IMR-90 (cell line): ENCODE measurements around the gene WDFY2. TPM values are rescaled to one million over a fixed set of nuclear protein-coding genes. Genes with fewer than 3 reads are reported as not detected.

Experiments used
- ATAC-seq: fragments of 200-7000 bp; cut with Tn5 transposase; 2 replicates; pipeline ENCODE4 v1.9.1; 2020; ENCODE audit warnings: low read depth, mild to moderate bottlenecking, moderate library complexity
- BruUV-seq: library from RNA; stranded (reverse); fragments of 400-500 nt; replicated peaks from 2 replicates; lab custom pipeline; 2021; lab: Mats Ljungman, UMichigan
- CTCF ChIA-PET: fragments of 300-600 bp; formaldehyde crosslinking; extraction: SDS; loops from one replicate; lab custom pipeline; 2021; ENCODE audit warnings: antibody characterized with exemption; lab: Yijun Ruan, JAX
- POLR2A ChIA-PET: fragments of 300-600 bp; sonication (Branson Sonifier 250); formaldehyde crosslinking; loops from one replicate; lab custom pipeline; 2022; ENCODE audit warnings: antibody characterized with exemption; ENCODE audit not compliant: unreplicated experiment; lab: Charles Lee
- DNase-seq: peaks from one replicate; pipeline ENCODE4 v3.0.0; 2013
- H2AFZ ChIP-seq: replicated peaks from 2 replicates; pipeline ENCODE3; 2013; ENCODE audit warnings: low read length, mild to moderate bottlenecking; ENCODE audit not compliant: poor library complexity
- H2AK5ac ChIP-seq: 2 replicates; pipeline ENCODE4 v1.6.1; 2013; ENCODE audit warnings: low read depth, low read length, inconsistent platforms
- H2AK9ac ChIP-seq: replicated peaks from 2 replicates; pipeline ENCODE3; 2013; ENCODE audit warnings: mild to moderate bottlenecking, low read depth, low read length, moderate library complexity; ENCODE audit not compliant: poor library complexity
- H2BK120ac ChIP-seq: 2 replicates; pipeline ENCODE4 v1.6.1; 2013; ENCODE audit warnings: low read depth, low read length, inconsistent platforms
- H2BK15ac ChIP-seq: 3 replicates; pipeline ENCODE4 v1.6.1; 2013; ENCODE audit warnings: low read depth, low read length, inconsistent platforms
- H2BK20ac ChIP-seq: 2 replicates; pipeline ENCODE4 v1.6.1; 2013; ENCODE audit warnings: low read depth, mild to moderate bottlenecking, inconsistent platforms, low read length, moderate library complexity
- H2BK5ac ChIP-seq: 2 replicates; pipeline ENCODE4 v1.6.1; 2013; ENCODE audit warnings: mild to moderate bottlenecking, low read depth, low read length, inconsistent platforms; ENCODE audit not compliant: poor library complexity, severe bottlenecking
- H3K14ac ChIP-seq: replicated peaks from 2 replicates; pipeline ENCODE4 v1.6.1; 2013; ENCODE audit warnings: low read depth, low read length, inconsistent platforms
- H3K18ac ChIP-seq: 2 replicates; pipeline ENCODE4 v1.6.1; 2013; ENCODE audit warnings: low read depth, low read length, control low read depth
- H3K23ac ChIP-seq: 2 replicates; pipeline ENCODE4 v1.6.1; 2013; ENCODE audit warnings: low read depth, low read length, inconsistent platforms
- H3K27ac ChIP-seq: 2 replicates; pipeline ENCODE4 v1.5.1; 2013; ENCODE audit warnings: mild to moderate bottlenecking, control low read depth, low read length; ENCODE audit not compliant: insufficient read depth
- H3K27me3 ChIP-seq: 2 replicates; pipeline ENCODE4 v1.6.1; 2013; ENCODE audit warnings: low read length; ENCODE audit not compliant: control insufficient read depth, insufficient read depth
- H3K36me3 ChIP-seq: 2 replicates; pipeline ENCODE4 v1.6.1; 2013; ENCODE audit warnings: low read length, mixed read lengths; ENCODE audit not compliant: control insufficient read depth, insufficient read depth
- H3K4ac ChIP-seq: 2 replicates; pipeline ENCODE4 v1.6.1; 2013; ENCODE audit warnings: low read depth, low read length, inconsistent platforms
- H3K4me1 ChIP-seq: 2 replicates; pipeline ENCODE4 v1.6.1; 2013; ENCODE audit warnings: low read length, mixed read lengths; ENCODE audit not compliant: control insufficient read depth, insufficient read depth
- H3K4me2 ChIP-seq: 2 replicates; pipeline ENCODE4 v1.6.1; 2013; ENCODE audit warnings: low read depth, mild to moderate bottlenecking, control low read depth, low read length, moderate library complexity
- H3K4me3 ChIP-seq: 2 replicates; pipeline ENCODE4 v1.5.1; 2013; ENCODE audit warnings: low read depth, mild to moderate bottlenecking, control low read depth, low read length, moderate library complexity; ENCODE audit not compliant: insufficient read depth
- H3K56ac ChIP-seq: 2 replicates; pipeline ENCODE4 v1.6.1; 2013; ENCODE audit warnings: low read length, inconsistent platforms; ENCODE audit not compliant: insufficient read depth; ENCODE audit errors: extremely low read depth
- H3K79me1 ChIP-seq, 2 experiments: 2 replicates each; pipeline ENCODE4 v1.6.1; 2013; ENCODE audit warnings: low read length in 2 of 2, inconsistent platforms in 1 of 2, low read depth in 1 of 2
- H3K9ac ChIP-seq: 2 replicates; pipeline ENCODE4 v1.6.1; 2013; ENCODE audit warnings: low read depth, low read length, control low read depth
- H3K9me1 ChIP-seq: 2 replicates; pipeline ENCODE4 v1.6.1; 2013; ENCODE audit warnings: low read length, inconsistent platforms; ENCODE audit not compliant: insufficient read depth
- H3K9me3 ChIP-seq: 2 replicates; pipeline ENCODE4 v1.6.1; 2013; ENCODE audit warnings: low read length; ENCODE audit not compliant: control insufficient read depth, insufficient read depth
- H4K20me1 ChIP-seq: 2 replicates; pipeline ENCODE4 v1.6.1; 2013; ENCODE audit warnings: low read length, inconsistent platforms; ENCODE audit not compliant: insufficient read depth
- H4K5ac ChIP-seq: 2 replicates; pipeline ENCODE4 v1.6.1; 2013; ENCODE audit warnings: mild to moderate bottlenecking, low read depth, low read length, control low read depth
- H4K8ac ChIP-seq, 2 experiments: 2 replicates each; pipeline ENCODE4 v1.6.1; 2013; ENCODE audit warnings: low read depth in 2 of 2, low read length in 2 of 2, control low read depth in 1 of 2, inconsistent platforms in 1 of 2
- H4K91ac ChIP-seq: 2 replicates; pipeline ENCODE4 v1.6.1; 2013; ENCODE audit warnings: low read depth, low read length, inconsistent platforms; ENCODE audit not compliant: insufficient read depth
- RAD21 ChIP-seq: IDR thresholded peaks from 2 replicates; pipeline ENCODE4 v1.6.1; 2012; ENCODE audit warnings: low read length, improper control_type of control experiment
- WGBS, 2 experiments: methylation state at CpG; one replicate each; pipeline versions ENCODE4 v1.1.5 to v1.1.7; 2013; ENCODE audit warnings: missing lambda C conversion rate in 2 of 2; ENCODE audit not compliant: insufficient read length in 1 of 2; ENCODE audit errors: extremely low coverage in 2 of 2; 5-methylcytosine and 5-hydroxymethylcytosine counted together
- dilution Hi-C: fragments of 300-500 bp; cut with HindIII; formaldehyde crosslinking; loops from one replicate; pipeline ENCODE4 v1.14.3; 2018; ENCODE audit warnings: low sequenced_read_pairs; ENCODE audit not compliant: unreplicated experiment
- in situ Hi-C: fragments of 300-500 bp; cut with MboI; formaldehyde crosslinking; loops from 3 replicates; pipeline ENCODE4 v1.14.3; 2019; ENCODE audit warnings: low sequenced_read_pairs, inconsistent platforms, mixed read lengths
- intact Hi-C: fragments of 100-400 bp; cut with micrococcal nuclease; formaldehyde crosslinking; loops from 2 replicates; pipeline ENCODE4 v1.10.0; 2022
- polyA plus RNA-seq, 3 experiments: library from polyadenylated mRNA; depleted of rRNA; stranded (reverse); fragments of >200 nt; gene quantifications; 2 replicates each; pipeline ENCODE4 v1.2.3, GENCODE V29; 2012; ENCODE audit warnings: low replicate concordance in 1 of 3
- total RNA-seq: library from RNA; depleted of rRNA; stranded (reverse); fragments of >200 nt; gene quantifications from 2 replicates; pipeline ENCODE4 v1.2.3, GENCODE V29; 2012

WDFY2 gene
- total and polyA plus RNA-seq, 2 of the 4 experiments (the other 2 are of a cell fraction): 4.3 to 5.4 TPM

DNA sequence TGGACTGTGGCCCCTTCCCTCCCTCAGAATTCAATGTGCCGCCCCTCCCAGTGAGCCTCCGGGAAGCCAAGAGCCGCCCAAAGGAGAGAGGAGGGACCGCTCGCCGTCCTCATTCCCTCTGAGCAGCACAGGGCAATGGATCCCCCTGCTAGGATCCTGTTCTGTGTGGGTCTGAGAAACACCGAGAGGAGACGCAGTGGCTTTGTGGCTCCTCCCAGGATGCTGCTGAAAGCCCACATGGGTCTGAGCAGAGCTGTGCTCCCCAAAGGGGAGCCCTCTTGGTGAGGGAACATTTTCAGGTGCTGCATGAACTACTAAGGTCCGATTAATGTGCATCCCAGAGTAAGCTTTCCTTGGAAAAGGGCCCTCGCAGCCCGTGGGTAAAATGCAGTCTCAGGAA lies 189.3 kb downstream of the WDFY2 start:
- Histone ChIP-seq H2AK5ac (no peak overlapping the region), H4K20me1 (no peaks in the 10 kb centered on the region), H3K27me3 (peaks cover 10% of the 10 kb centered on the region), H3K18ac (no peak overlapping the region), H3K14ac (no peak overlapping the region), H4K91ac (no peak overlapping the region), H3K36me3 (no peaks in the 10 kb centered on the region), H4K5ac (no peak overlapping the region), H2BK120ac (no peak overlapping the region), H3K27ac (no peak overlapping the region), H3K9me1 (no peaks in the 10 kb centered on the region; the same call in 1 of the 2 replicates), H2BK5ac (no peak overlapping the region), H2BK20ac (no peak overlapping the region), H3K4me1 (no peaks in the 10 kb centered on the region), H3K79me1 (no peaks in the 10 kb centered on the region), H4K8ac (no peak overlapping the region), H3K9ac (no peak overlapping the region), H3K4me2 (no peak overlapping the region), H2AFZ (no peak overlapping the region), H3K4me3 (no peak overlapping the region), H2BK15ac (no peak overlapping the region), H3K56ac (no peak overlapping the region), H3K9me3 (no peaks in the 10 kb centered on the region), H3K23ac (no peak overlapping the region), H2AK9ac (no peak overlapping the region), H3K4ac (no peak overlapping the region)
- in situ Hi-C loops: no loop called here
- BruUV-seq: no TSS peak
- POLR2A ChIA-PET: no interaction called here
- ATAC-seq (no peak), DNase-seq (no peak)
- CTCF ChIA-PET: no interaction called here
- intact Hi-C loops: no loop called here
- dilution Hi-C loops: no loop called here
- WGBS, 2 experiments: no CpG with 5 or more reads among the region's 11 CpGs
- TF ChIP-seq RAD21: no peak
